ENCODE results near the gene SPATA20.
A peak's percentile ranks its signal among the peaks of the same experiment; 100 is the strongest.

Gene SPATA20

DNA sequence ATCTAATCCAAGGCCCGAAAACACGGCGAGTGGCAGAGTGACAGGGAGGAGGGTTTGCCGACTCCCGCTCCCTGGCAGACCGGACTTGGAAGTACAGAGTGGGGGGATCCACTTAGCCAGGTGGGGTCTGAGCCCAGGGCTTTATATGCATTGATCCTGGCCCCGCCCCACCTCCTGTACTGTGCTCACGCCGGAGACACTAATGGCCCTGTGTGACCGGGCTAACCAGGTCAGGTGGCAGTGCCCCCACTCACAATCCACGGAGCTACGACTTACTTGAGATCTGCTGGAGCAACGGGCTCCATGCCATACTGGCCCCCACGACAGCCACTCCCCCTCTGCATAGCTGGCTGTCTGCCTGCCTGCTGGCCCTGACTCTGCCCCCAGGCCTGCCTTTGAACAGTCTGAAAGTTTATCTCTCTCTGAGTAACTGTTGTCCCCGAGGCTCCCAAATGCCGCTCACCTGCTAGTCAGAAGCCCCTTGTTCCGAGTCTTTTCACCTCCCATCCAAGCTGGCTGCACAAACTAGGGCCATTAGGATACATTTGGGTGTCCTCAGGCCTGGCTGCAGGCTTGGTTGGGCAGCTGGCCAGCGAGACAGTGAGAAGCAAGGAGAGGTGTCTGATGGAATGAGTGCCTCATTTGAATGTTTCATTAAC is 41.5 kb downstream of the SPATA20 start:
- H3K9ac ChIP-seq: no peak overlapping the region

DNA sequence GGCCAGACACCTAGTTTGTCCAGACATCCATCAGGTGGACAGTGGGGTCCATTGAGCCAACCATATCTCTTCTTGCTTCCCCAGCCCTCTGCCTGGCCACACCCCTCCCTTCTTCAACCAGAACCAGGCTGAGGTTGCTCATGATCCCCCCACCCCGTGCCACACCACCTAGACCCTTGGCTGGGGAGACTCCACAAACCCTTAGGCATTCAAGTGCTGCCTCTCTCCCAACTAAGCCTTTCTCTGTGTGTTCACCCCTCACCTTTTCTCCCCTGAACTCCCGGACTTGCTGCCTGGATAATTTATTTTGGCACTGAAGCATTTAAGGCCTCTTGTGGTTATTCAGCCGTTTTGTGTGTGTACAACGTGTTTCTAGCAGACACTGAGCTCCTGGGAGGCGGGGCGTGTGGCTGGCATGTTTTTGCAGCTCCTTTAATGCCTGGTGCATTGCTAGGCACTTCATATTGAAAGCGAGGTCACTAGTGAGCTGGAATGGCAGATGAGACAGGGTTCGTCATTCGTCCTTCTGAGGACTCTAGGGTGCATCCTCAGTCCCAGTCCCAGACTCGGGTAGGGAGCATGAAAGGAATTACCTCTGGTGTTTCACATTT is 42.2 kb downstream of the SPATA20 start:
- no peak overlapping the region for H3K4me3 ChIP-seq (ENCODE audit: low read depth, low read length)
- H3K9ac ChIP-seq: no peak overlapping the region
- H3K27ac ChIP-seq: no peak overlapping the region
- TF ChIP-seq CTCF (IDR thresholded peaks at IDR 0.05): no peak
- no peaks in the 10 kb centered on the region for H3K36me3 ChIP-seq (ENCODE audit: control insufficient read depth, insufficient read depth, low read length)
- H2AFZ ChIP-seq: peak overlapping the region; percentile 70
- no peak overlapping the region for H3K4me2 ChIP-seq (ENCODE audit: low read length)
- H3K79me2 ChIP-seq: no peaks in the 10 kb centered on the region
- no peaks in the 10 kb centered on the region for H3K9me3 ChIP-seq (ENCODE audit: control insufficient read depth, low read length)
- H3K27me3 ChIP-seq (ENCODE audit: control insufficient read depth, insufficient read depth, low read length): no peaks in the 10 kb centered on the region
- H3K4me1 ChIP-seq: peaks cover 11% of the 10 kb centered on the region

More for the DNA sequence above, 41.5 kb downstream of the SPATA20 start:
- no peak for TF ChIP-seq CTCF (IDR thresholded peaks at IDR 0.05)
- H3K4me2 ChIP-seq (ENCODE audit: low read length): no peak overlapping the region
- peaks cover 11% of the 10 kb centered on the region for H3K4me1 ChIP-seq
- no peaks in the 10 kb centered on the region for H3K79me2 ChIP-seq
- no peak overlapping the region for H3K27ac ChIP-seq
- H2AFZ ChIP-seq: peak overlapping the region; percentile 70
- H3K4me3 ChIP-seq (ENCODE audit: low read depth, low read length): no peak overlapping the region
- H3K9me3 ChIP-seq (ENCODE audit: control insufficient read depth, low read length): no peaks in the 10 kb centered on the region
- H3K27me3 ChIP-seq (ENCODE audit: control insufficient read depth, insufficient read depth, low read length): no peaks in the 10 kb centered on the region
- no peaks in the 10 kb centered on the region for H3K36me3 ChIP-seq (ENCODE audit: control insufficient read depth, insufficient read depth, low read length)

DNA sequence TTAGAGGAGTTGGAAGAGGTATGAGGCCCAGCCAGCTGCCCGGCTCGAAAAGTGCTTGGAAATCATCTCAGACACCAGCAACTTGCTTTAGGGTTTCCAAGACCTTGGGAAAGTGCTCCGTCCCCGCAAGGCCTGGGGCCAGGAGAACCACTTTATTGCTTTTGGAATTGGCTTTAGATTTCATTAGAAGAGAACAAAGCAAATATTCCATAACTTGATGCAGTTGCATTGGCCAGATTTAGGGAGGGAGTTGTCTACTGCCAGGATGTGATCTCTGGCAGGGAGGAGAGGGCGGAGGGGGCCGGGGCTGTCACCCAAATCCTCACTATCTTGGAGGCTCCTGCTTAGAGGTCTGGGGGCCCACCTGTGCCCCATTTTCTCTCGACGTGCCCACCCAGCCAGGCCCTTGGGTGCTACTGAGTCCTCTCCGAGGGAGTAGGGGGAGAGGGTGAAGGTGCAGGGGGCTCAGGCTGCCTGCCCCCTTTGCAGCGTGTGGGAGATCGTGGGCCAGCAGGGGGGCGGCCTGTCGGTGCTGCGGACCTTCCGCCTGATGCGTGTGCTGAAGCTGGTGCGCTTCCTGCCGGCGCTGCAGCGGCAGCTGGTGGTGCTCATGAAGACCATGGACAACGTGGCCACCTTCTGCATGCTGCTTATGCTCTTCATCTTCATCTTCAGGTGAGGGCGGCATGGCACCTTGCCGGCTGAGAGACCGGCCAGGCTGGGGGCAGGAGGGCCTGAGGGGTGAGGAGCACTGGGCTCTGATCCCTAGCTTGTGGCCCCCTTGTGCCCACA is 44.2 kb downstream of the SPATA20 start:
- Histone ChIP-seq H3K27me3 (ENCODE audit: control insufficient read depth, insufficient read depth, low read length) (no peaks in the 10 kb centered on the region), H3K36me3 (ENCODE audit: control insufficient read depth, insufficient read depth, low read length) (no peaks in the 10 kb centered on the region), H3K4me3 (ENCODE audit: low read depth, low read length) (no peak overlapping the region), H3K4me1 (peaks cover 11% of the 10 kb centered on the region), H3K79me2 (no peaks in the 10 kb centered on the region), H3K27ac (no peak overlapping the region), H3K9me3 (ENCODE audit: control insufficient read depth, low read length) (no peaks in the 10 kb centered on the region), H3K9ac (no peak overlapping the region), H2AFZ (no peak overlapping the region), H3K4me2 (ENCODE audit: low read length) (no peak overlapping the region)
- TF ChIP-seq CTCF (IDR thresholded peaks at IDR 0.05): no peak

- Histone ChIP-seq H3K4me2 (ENCODE audit: low read length) (no peak overlapping the region), H3K9ac (no peak overlapping the region), H3K36me3 (ENCODE audit: control insufficient read depth, insufficient read depth, low read length) (no peaks in the 10 kb centered on the region), H3K27me3 (ENCODE audit: control insufficient read depth, insufficient read depth, low read length) (no peaks in the 10 kb centered on the region), H3K27ac (no peak overlapping the region), H2AFZ (no peak overlapping the region), H3K4me1 (peaks cover 11% of the 10 kb centered on the region), H3K79me2 (no peaks in the 10 kb centered on the region), H3K4me3 (ENCODE audit: low read depth, low read length) (no peak overlapping the region), H3K9me3 (ENCODE audit: control insufficient read depth, low read length) (no peaks in the 10 kb centered on the region)
- TF ChIP-seq CTCF (IDR thresholded peaks at IDR 0.05): no peak
Measured at GRCh38 chr17:50593321-50593720, 46.3 kb downstream of the SPATA20 start.

All from parathyroid adenoma (tissue), 2 donors.